SK-N-SH (cell line): ENCODE data around the gene WNK2. TPM values are rescaled to one million over a fixed set of nuclear protein-coding genes. Genes with fewer than 3 reads are reported as not detected.

Source experiments
- CTCF ChIA-PET: fragments of 300-600, 350-600 bp; formaldehyde crosslinking; extraction: SDS; loops from one replicate; lab custom pipeline; 2021; lab: Yijun Ruan, JAX
- POLR2A ChIA-PET: fragments of 350-600 bp; sonication (Branson Sonifier 250); formaldehyde crosslinking; extraction: SDS; loops from one replicate; lab custom pipeline; 2020; ENCODE audit warnings: antibody characterized with exemption, inconsistent platforms; lab: Yijun Ruan, JAX
- DNase-seq: peaks from one replicate; pipeline ENCODE4 v3.0.0; 2012
- H2AFZ ChIP-seq: fragments of 200-600 bp; sonication (generic); 2 replicates; pipeline ENCODE4 v1.8.1; 2016; ENCODE audit warnings: antibody characterized with exemption, mild to moderate bottlenecking, low read depth
- H3F3A ChIP-seq: fragments of 200-600 bp; sonication (generic); replicated peaks from 2 replicates; pipeline ENCODE3; 2016; ENCODE audit warnings: antibody characterized with exemption, mild to moderate bottlenecking; ENCODE audit not compliant: insufficient read depth
- H3K27ac ChIP-seq, 2 experiments: fragments of 200-500 bp in 1 of 2; fragments of 200-600 bp in 1 of 2; sonication (Bioruptor generic) in 1 of 2; sonication (generic), shearing (Covaris generic) in 1 of 2; 2 replicates each; pipeline versions ENCODE4 v1.5.1 to v1.6.1; 2014 to 2016; ENCODE audit warnings: low read depth in 2 of 2, inconsistent platforms in 1 of 2, low read length in 1 of 2, mild to moderate bottlenecking in 1 of 2, mixed read lengths in 1 of 2
- H3K27me3 ChIP-seq: fragments of 200-600 bp; sonication (generic), shearing (Covaris generic); 2 replicates; pipeline ENCODE4 v1.6.1; 2016; ENCODE audit warnings: mixed run types; ENCODE audit not compliant: insufficient read depth
- H3K36me3 ChIP-seq, 2 experiments: fragments of 200-500 bp in 1 of 2; fragments of 200-600 bp in 1 of 2; sonication (Bioruptor generic) in 1 of 2; sonication (generic) in 1 of 2; replicated peaks in 1 of 2; 2 replicates each; pipeline versions ENCODE3 to v1.5.1; 2014 to 2016; ENCODE audit warnings: low read length in 1 of 2, mild to moderate bottlenecking in 1 of 2; ENCODE audit not compliant: insufficient read depth in 2 of 2, control insufficient read depth in 1 of 2
- H3K4me1 ChIP-seq, 2 experiments: fragments of 200-500 bp in 1 of 2; fragments of 200-600 bp in 1 of 2; sonication (Bioruptor generic) in 1 of 2; sonication (generic), shearing (Covaris generic) in 1 of 2; 2 replicates each; pipeline versions ENCODE4 v1.5.1 to v1.6.1; 2014 to 2016; ENCODE audit warnings: low read depth in 1 of 2, low read length in 1 of 2, mixed run types in 1 of 2; ENCODE audit not compliant: insufficient read depth in 2 of 2, control insufficient read depth in 1 of 2
- H3K4me2 ChIP-seq: fragments of 200-600 bp; sonication (generic), shearing (Covaris generic); 2 replicates; pipeline ENCODE4 v1.6.1; 2017; ENCODE audit warnings: mixed run types
- H3K4me3 ChIP-seq, 2 experiments: fragments of 200-500 bp in 1 of 2; fragments of 200-600 bp in 1 of 2; sonication (Bioruptor generic) in 1 of 2; sonication (generic), shearing (Covaris generic) in 1 of 2; 2 replicates each; pipeline versions ENCODE4 v1.5.1 to v1.8.1; 2014 to 2016; ENCODE audit warnings: low read depth in 2 of 2, inconsistent platforms in 1 of 2, low read length in 1 of 2, mild to moderate bottlenecking in 1 of 2, mixed read lengths in 1 of 2, moderate library complexity in 1 of 2
- H3K79me2 ChIP-seq: fragments of 200-600 bp; sonication (generic); 2 replicates; pipeline ENCODE4 v1.8.1; 2017; ENCODE audit warnings: mild to moderate bottlenecking; ENCODE audit not compliant: insufficient read depth
- H3K9ac ChIP-seq: fragments of 200-600 bp; sonication (generic); 2 replicates; pipeline ENCODE4 v1.6.1; 2017; ENCODE audit warnings: mixed run types
- H3K9me2 ChIP-seq: fragments of 200-600 bp; sonication (generic); 2 replicates; pipeline ENCODE4 v1.6.1; 2017; ENCODE audit warnings: mixed run types
- H3K9me3 ChIP-seq: fragments of 200-600 bp; sonication (generic); 2 replicates; pipeline ENCODE4 v1.6.1; 2017; ENCODE audit warnings: mixed run types, mild to moderate bottlenecking, moderate library complexity
- H4K20me1 ChIP-seq: fragments of 200-600 bp; sonication (generic); 2 replicates; pipeline ENCODE4 v1.6.1; 2017; ENCODE audit warnings: mild to moderate bottlenecking, mixed run types; ENCODE audit not compliant: insufficient read depth
- ELF1 ChIP-seq: IDR thresholded peaks from 2 replicates; pipeline ENCODE4 v1.4.0; 2012
- EZH2phosphoT487 ChIP-seq: fragments of 200-600 bp; sonication (generic); IDR thresholded peaks from 2 replicates; pipeline ENCODE4 v1.6.1; 2017; ENCODE audit warnings: low read depth, mixed run types, mild to moderate bottlenecking, antibody characterized with exemption, moderate library complexity, borderline replicate concordance
- GATA2 ChIP-seq: sonication (generic); formaldehyde crosslinking; IDR thresholded peaks from 2 replicates; pipeline ENCODE4 v1.5.0; 2020; ENCODE audit warnings: mild to moderate bottlenecking, missing genetic modification reagents
- NRF1 ChIP-seq: IDR thresholded peaks from 2 replicates; pipeline ENCODE4 v1.6.1; 2012; ENCODE audit warnings: low read depth, mild to moderate bottlenecking, low read length
- SIN3A ChIP-seq: IDR thresholded peaks from 2 replicates; pipeline ENCODE4 v1.6.1; 2012; ENCODE audit warnings: low read depth, mild to moderate bottlenecking, low read length, moderate library complexity, borderline replicate concordance
- TAF1 ChIP-seq: IDR thresholded peaks from 2 replicates; pipeline ENCODE4 v1.6.1; 2012; ENCODE audit warnings: low read depth, mild to moderate bottlenecking, low read length, moderate library complexity, borderline replicate concordance
- TEAD4 ChIP-seq: IDR thresholded peaks from 2 replicates; pipeline ENCODE4 v1.4.0; 2012; ENCODE audit warnings: mild to moderate bottlenecking, borderline replicate concordance; ENCODE audit not compliant: insufficient read depth
- WGBS: methylation state at CpG from one replicate; pipeline ENCODE4 v1.1.6; 2017; ENCODE audit warnings: low lambda C conversion rate; 5-methylcytosine and 5-hydroxymethylcytosine counted together
- polyA plus RNA-seq, 3 experiments: library from polyadenylated mRNA; depleted of rRNA; stranded (reverse); fragments of >200 nt; gene quantifications; 2 replicates each; pipeline ENCODE4 v1.2.3, GENCODE V29; 2012
- TF ChIP-seq, protein P1 (sequence below): IDR thresholded peaks from 2 replicates; pipeline ENCODE4 v1.6.1; 2012; ENCODE audit warnings: mild to moderate bottlenecking, low read depth, low read length, moderate library complexity

The WNK2 gene
- polyA plus RNA-seq, 1 of the 3 experiments (the other 2 are of a cell fraction) = 0.12 TPM

DNA sequence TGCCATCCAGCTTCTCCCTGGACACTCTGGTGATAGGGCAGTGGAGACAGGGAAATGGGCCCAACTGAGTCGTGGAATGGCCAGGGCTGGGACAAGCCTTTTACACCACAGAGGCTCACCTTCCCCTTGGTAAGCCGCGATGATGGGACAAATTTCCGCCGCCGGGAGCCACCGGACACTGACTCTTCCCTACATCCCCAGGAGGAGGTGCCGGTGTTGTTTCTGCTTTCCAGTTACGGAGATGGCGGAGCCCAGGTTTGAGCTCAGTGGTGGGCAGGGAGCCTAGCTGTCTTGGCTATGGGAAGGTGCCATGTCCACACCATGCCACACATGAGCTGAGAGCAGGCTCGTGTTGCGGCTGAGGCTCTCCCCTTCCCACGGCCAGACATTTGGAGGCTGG is 19.9 kb upstream of the WNK2 start:
- H3F3A ChIP-seq = no peaks in the 10 kb centered on the region

GRCh38 chr9:93166699-93167098 is 17.2 kb upstream of the WNK2 start:
- CTCF ChIA-PET = no interaction called here
- no peaks in the 10 kb centered on the region for H3K36me3 ChIP-seq

More for the DNA sequence above, 19.9 kb upstream of the WNK2 start:
- no peaks in the 10 kb centered on the region for H3K9me2 ChIP-seq
- peaks cover 0 to 22% of the 10 kb centered on the region in 2 experiments; a peak in 2 of 4 replicates for H3K4me1 ChIP-seq
- no peaks in the 10 kb centered on the region for H3K36me3 ChIP-seq
- H3K9ac ChIP-seq = no peak overlapping the region
- H3K9me3 ChIP-seq = no peaks in the 10 kb centered on the region
- H3K27ac ChIP-seq = no peak overlapping the region
- 91% methylated on average over 7 of the region's 13 CpGs for WGBS
- ChIA-PET POLR2A (no interaction called here), CTCF (interaction anchor here (0.6 to 8.0 kb wide), 3 partner anchors 10 to 140 kb away, joined by 3 to 91 read pairs (median 10); no protein-coding TSS in a partner anchor)
- H3K4me2 ChIP-seq = no peak overlapping the region
- H3K27me3 ChIP-seq = no peaks in the 10 kb centered on the region
- TF ChIP-seq EZH2phosphoT487 = no peak
- TF ChIP-seq NRF1 = no peak
- no peaks in the 10 kb centered on the region for H4K20me1 ChIP-seq
- H3K4me3 ChIP-seq = no peak overlapping the region
- DNase-seq = no peak
- H3K79me2 ChIP-seq = no peaks in the 10 kb centered on the region
- H2AFZ ChIP-seq = no peak overlapping the region

GRCh38 chr9:93167185-93167584 is 16.8 kb upstream of the WNK2 start:
- 71% methylated on average over 6 of the region's 6 CpGs for WGBS
- no peak for TF ChIP-seq NRF1
- TF ChIP-seq, protein P1, sequence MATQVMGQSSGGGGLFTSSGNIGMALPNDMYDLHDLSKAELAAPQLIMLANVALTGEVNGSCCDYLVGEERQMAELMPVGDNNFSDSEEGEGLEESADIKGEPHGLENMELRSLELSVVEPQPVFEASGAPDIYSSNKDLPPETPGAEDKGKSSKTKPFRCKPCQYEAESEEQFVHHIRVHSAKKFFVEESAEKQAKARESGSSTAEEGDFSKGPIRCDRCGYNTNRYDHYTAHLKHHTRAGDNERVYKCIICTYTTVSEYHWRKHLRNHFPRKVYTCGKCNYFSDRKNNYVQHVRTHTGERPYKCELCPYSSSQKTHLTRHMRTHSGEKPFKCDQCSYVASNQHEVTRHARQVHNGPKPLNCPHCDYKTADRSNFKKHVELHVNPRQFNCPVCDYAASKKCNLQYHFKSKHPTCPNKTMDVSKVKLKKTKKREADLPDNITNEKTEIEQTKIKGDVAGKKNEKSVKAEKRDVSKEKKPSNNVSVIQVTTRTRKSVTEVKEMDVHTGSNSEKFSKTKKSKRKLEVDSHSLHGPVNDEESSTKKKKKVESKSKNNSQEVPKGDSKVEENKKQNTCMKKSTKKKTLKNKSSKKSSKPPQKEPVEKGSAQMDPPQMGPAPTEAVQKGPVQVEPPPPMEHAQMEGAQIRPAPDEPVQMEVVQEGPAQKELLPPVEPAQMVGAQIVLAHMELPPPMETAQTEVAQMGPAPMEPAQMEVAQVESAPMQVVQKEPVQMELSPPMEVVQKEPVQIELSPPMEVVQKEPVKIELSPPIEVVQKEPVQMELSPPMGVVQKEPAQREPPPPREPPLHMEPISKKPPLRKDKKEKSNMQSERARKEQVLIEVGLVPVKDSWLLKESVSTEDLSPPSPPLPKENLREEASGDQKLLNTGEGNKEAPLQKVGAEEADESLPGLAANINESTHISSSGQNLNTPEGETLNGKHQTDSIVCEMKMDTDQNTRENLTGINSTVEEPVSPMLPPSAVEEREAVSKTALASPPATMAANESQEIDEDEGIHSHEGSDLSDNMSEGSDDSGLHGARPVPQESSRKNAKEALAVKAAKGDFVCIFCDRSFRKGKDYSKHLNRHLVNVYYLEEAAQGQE = no peak
- no peak for TF ChIP-seq GATA2 (CRISPR knock-in tag)
- no peak for TF ChIP-seq ELF1
- TF ChIP-seq TAF1 = no peak
- no peak for TF ChIP-seq TEAD4
- Histone ChIP-seq H4K20me1 (no peaks in the 10 kb centered on the region), H3K4me1 (peaks cover 0 to 17% of the 10 kb centered on the region in 2 experiments; a peak in 1 of 4 replicates), H3K4me2 (no peak overlapping the region), H3K9ac (no peak overlapping the region), H3K79me2 (no peaks in the 10 kb centered on the region), H2AFZ (no peak overlapping the region), H3K36me3 (no peaks in the 10 kb centered on the region), H3K4me3 (no peak overlapping the region), H3K9me3 (no peaks in the 10 kb centered on the region), H3F3A (no peaks in the 10 kb centered on the region), H3K27ac (no peak overlapping the region), H3K27me3 (no peaks in the 10 kb centered on the region), H3K9me2 (no peaks in the 10 kb centered on the region)
- POLR2A ChIA-PET = no interaction called here
- DNase-seq = no peak
- CTCF ChIA-PET = no interaction called here

More at GRCh38 chr9:93166699-93167098, 17.2 kb upstream of the WNK2 start:
- DNase-seq = no peak
- H3K4me3 ChIP-seq = no peak overlapping the region
- 43% methylated on average over 7 of the region's 7 CpGs for WGBS
- no peak overlapping the region for H3K9ac ChIP-seq
- POLR2A ChIA-PET = no interaction called here
- H3K9me3 ChIP-seq = no peaks in the 10 kb centered on the region
- no peak overlapping the region for H2AFZ ChIP-seq
- H3K27ac ChIP-seq = no peak overlapping the region
- H3K79me2 ChIP-seq = no peaks in the 10 kb centered on the region
- no peaks in the 10 kb centered on the region for H3F3A ChIP-seq
- no peaks in the 10 kb centered on the region for H3K27me3 ChIP-seq
- no peaks in the 10 kb centered on the region for H4K20me1 ChIP-seq
- H3K4me1 ChIP-seq = peaks cover 0 to 19% of the 10 kb centered on the region in 2 experiments; a peak in 1 of 4 replicates
- H3K9me2 ChIP-seq = no peaks in the 10 kb centered on the region
- no peak for TF ChIP-seq TEAD4
- no peak for TF ChIP-seq SIN3A
- no peak overlapping the region for H3K4me2 ChIP-seq
